Adrenal gland (tissue), 12 donors: ENCODE data around the gene WLS. TPM values are rescaled to one million over a fixed set of nuclear protein-coding genes. Genes with fewer than 3 reads are reported as not detected.

Source experiments
- DNase-seq, 7 donors: peaks; one replicate each; pipeline ENCODE4 v3.0.0-alpha.2; 2019 to 2020
- H3K27ac ChIP-seq, 5 donors: fragments of 200-600 bp; sonication (generic) in 4 of 5; 1 replicate in 3 of 5; 2 replicates in 2 of 5; pipeline versions ENCODE4 v1.5.1 to v1.8.0; 2016 to 2020; ENCODE audit warnings: mild to moderate bottlenecking in 1 of 5
- H3K27me3 ChIP-seq: fragments of 200-600 bp; 2 replicates; pipeline ENCODE4 v1.8.0; 2021
- H3K36me3 ChIP-seq, 2 donors: fragments of 200-600 bp; replicated peaks in 1 of 2; 1 replicate in 1 of 2; 2 replicates in 1 of 2; pipeline versions ENCODE4 v1.5.1 to v1.8.0; 2018 to 2022
- H3K4me1 ChIP-seq, 2 donors: fragments of 200-600 bp; replicated peaks in 1 of 2; 1 replicate in 1 of 2; 2 replicates in 1 of 2; pipeline versions ENCODE4 v1.5.1 to v1.8.0; 2018 to 2021
- H3K4me3 ChIP-seq, 4 donors: fragments of 200-600 bp; sonication (generic) in 3 of 4; one replicate each; pipeline ENCODE4 v1.5.1; 2016 to 2018
- H3K9me3 ChIP-seq, 3 donors: fragments of 200-600 bp; sonication (generic) in 1 of 3; replicated peaks in 1 of 3; 1 replicate in 2 of 3; 2 replicates in 1 of 3; pipeline versions ENCODE4 v1.5.1 to v1.8.0; 2016 to 2021
- CTCF ChIP-seq, 6 experiments: fragments of 450-650 bp in 4 of 6; fragments of 200-600 bp in 2 of 6; sonication (generic) in 1 of 6; IDR thresholded peaks; 1 replicate in 5 of 6; 2 replicates in 1 of 6; pipeline versions ENCODE4 v1.5.1 to v1.8.0; 2016 to 2021; ENCODE audit warnings: antibody characterized with exemption in 6 of 6, mild to moderate bottlenecking in 2 of 6, moderate library complexity in 1 of 6
- POLR2A ChIP-seq, 2 donors: fragments of 450-650 bp; IDR thresholded peaks; one replicate each; pipeline ENCODE4 v1.6.1; 2017; ENCODE audit warnings: antibody characterized with exemption in 2 of 2, mild to moderate bottlenecking in 2 of 2, moderate library complexity in 1 of 2
- WGBS, 4 donors: extraction: QIAGEN DNeasy Blood & Tissue Kit in 2 of 4; methylation state at CpG; one replicate each; pipeline versions ENCODE4 v1.1.5 to v1.1.7; 2013 to 2017; 5-methylcytosine and 5-hydroxymethylcytosine counted together
- intact Hi-C, 2 donors: fragments of 100-400 bp; cut with DNase I; formaldehyde crosslinking; loops; one replicate each; pipeline versions ENCODE4 v1.14.1 to v1.15.0; 2022 to 2023
- polyA plus RNA-seq, 3 donors: library from polyadenylated mRNA; stranded (reverse); fragments of 200-250 nt in 2 of 3; fragments of 350-450 nt in 1 of 3; fragmentation: Illumina TruSeq in 1 of 3; extraction: RNeasy Lipid Tissue Mini Kit (QIAGEN cat#74804) in 1 of 3; gene quantifications; one replicate each; pipeline ENCODE4 v1.2.3, GENCODE V29; 2013 to 2014
- total RNA-seq, 9 donors: library from RNA; depleted of rRNA in 4 of 9; stranded (reverse); fragments of >200 nt in 4 of 9; fragments of 120-200 nt in 1 of 9; fragmentation: NEBNext Ultra II Directional in 1 of 9; extraction: Animal tissue kit (Norgen Biotek cat#: 25700) in 1 of 9; gene quantifications; one replicate each; pipeline versions ENCODE4 v1.1.0 to v1.2.4, GENCODE V29; 2013 to 2023
- donor health status: healthy with polysubstance abuse.
- donor health status: Bipolar disorder and iron deficiency.
- donor health status: DM: yes; HTN: yes; CAD: no.
- donor health status: DM: no; HTN: no; CAD: no.
- donor health status: DM: no; HTN: no; CAD: no.
- donor health status: DM: yes; HTN: yes; CAD: no.

Gene WLS
- total and polyA plus RNA-seq, 12 donors: 28.7 to 114 (median 59.5) TPM

- Histone ChIP-seq H3K27me3 (no peaks in the 10 kb centered on the region), H3K4me3 (peak overlapping the region; percentile 25 to 88 (median 58)), H3K9me3 (no peaks in the 10 kb centered on the region), H3K4me1 (peaks cover 9 to 17% of the 10 kb centered on the region in 2 donors), H3K27ac (peak overlapping the region in 4 of 5 donors; percentile 62 to 76 (median 68)), H3K36me3 (no peaks in the 10 kb centered on the region)
- intact Hi-C loops: loop anchor here (5.0 to 10.0 kb wide), 2 partner anchors 107 to 109 kb away; no protein-coding TSS in a partner anchor
- TF ChIP-seq CTCF (IDR thresholded peaks at IDR 0.05): no peak
- peak in 1 of 2 donors; percentile 75 for TF ChIP-seq POLR2A (IDR thresholded peaks at IDR 0.05)
- WGBS, 4 donors: 0 to 1% (median 1%) methylated on average over 23 to 31 of the region's 31 CpGs
- DNase-seq: peak; percentile 49 to 86 (median 78)
Measured at GRCh38 chr1:68231627-68232288, 565 bp downstream of the WLS start.

GRCh38 chr1:68230901-68231626 lies 1.3 kb downstream of the WLS start:
- no peaks in the 10 kb centered on the region for H3K36me3 ChIP-seq
- no peaks in the 10 kb centered on the region for H3K27me3 ChIP-seq
- intact Hi-C loops: loop anchor here (5.0 to 10.0 kb wide), 2 partner anchors 106 to 109 kb away; no protein-coding TSS in a partner anchor
- WGBS, 4 donors: 0 to 2% (median 2%) methylated on average over 23 to 62 of the region's 62 CpGs
- H3K4me1 ChIP-seq: peaks cover 9 to 17% of the 10 kb centered on the region in 2 donors
- TF ChIP-seq CTCF (IDR thresholded peaks at IDR 0.05): no peak
- TF ChIP-seq POLR2A (IDR thresholded peaks at IDR 0.05): no peak
- H3K27ac ChIP-seq: peak overlapping the region in 3 of 5 donors; percentile 63 to 76 (median 73)
- H3K9me3 ChIP-seq: no peaks in the 10 kb centered on the region
- H3K4me3 ChIP-seq: peak overlapping the region; percentile 44 to 88 (median 58)
- peak in 6 of 7 donors; percentile 17 to 53 (median 30) for DNase-seq

GRCh38 chr1:68230484-68230802 lies 1.9 kb downstream of the WLS start:
- Histone ChIP-seq H3K36me3 (no peaks in the 10 kb centered on the region), H3K4me3 (peak overlapping the region in 2 of 4 donors; percentile 60 to 88), H3K4me1 (peaks cover 9 to 17% of the 10 kb centered on the region in 2 donors), H3K27ac (peak overlapping the region in 1 of 5 donors; percentile 76), H3K27me3 (no peaks in the 10 kb centered on the region), H3K9me3 (no peaks in the 10 kb centered on the region)
- WGBS, 4 donors: 21 to 29% (median 25%) methylated on average over 7 of the region's 7 CpGs
- DNase-seq: peak in 2 of 7 donors; percentile 31 to 35
- TF ChIP-seq POLR2A (IDR thresholded peaks at IDR 0.05) (no peak), CTCF (IDR thresholded peaks at IDR 0.05) (no peak)
- intact Hi-C loops: loop anchor here (5.0 to 10.0 kb wide), 2 partner anchors 106 to 108 kb away; no protein-coding TSS in a partner anchor
